ENCODE results near the gene RPP40. TPM values are rescaled to one million over a fixed set of nuclear protein-coding genes. Genes with fewer than 3 reads are reported as not detected.

Gene RPP40
- total RNA-seq, 1 donor from 2014 or later, result 8.5 TPM

DNA sequence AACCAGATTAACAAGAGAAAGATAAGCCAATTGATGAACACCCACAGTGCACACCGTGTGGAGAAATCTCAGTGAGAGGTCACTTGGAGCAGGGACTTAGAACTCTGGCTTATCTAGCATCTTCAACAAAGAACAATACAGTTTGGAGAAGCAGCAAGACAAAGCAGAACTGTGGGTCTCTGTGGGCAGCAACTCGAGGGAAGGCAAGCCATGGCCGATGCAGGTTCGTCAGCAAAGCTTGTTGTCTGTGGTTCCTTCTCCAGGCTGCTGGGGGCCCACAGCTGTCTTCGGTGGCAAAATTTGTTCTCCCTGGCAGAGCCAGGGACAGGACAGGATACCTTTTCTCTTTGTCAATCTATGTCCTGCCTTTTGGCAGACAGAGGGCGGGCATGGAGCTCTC, 22.1 kb downstream of the RPP40 start:
- DNase-seq (ENCODE audit: low read depth), result no peak
- TF ChIP-seq, protein P1, sequence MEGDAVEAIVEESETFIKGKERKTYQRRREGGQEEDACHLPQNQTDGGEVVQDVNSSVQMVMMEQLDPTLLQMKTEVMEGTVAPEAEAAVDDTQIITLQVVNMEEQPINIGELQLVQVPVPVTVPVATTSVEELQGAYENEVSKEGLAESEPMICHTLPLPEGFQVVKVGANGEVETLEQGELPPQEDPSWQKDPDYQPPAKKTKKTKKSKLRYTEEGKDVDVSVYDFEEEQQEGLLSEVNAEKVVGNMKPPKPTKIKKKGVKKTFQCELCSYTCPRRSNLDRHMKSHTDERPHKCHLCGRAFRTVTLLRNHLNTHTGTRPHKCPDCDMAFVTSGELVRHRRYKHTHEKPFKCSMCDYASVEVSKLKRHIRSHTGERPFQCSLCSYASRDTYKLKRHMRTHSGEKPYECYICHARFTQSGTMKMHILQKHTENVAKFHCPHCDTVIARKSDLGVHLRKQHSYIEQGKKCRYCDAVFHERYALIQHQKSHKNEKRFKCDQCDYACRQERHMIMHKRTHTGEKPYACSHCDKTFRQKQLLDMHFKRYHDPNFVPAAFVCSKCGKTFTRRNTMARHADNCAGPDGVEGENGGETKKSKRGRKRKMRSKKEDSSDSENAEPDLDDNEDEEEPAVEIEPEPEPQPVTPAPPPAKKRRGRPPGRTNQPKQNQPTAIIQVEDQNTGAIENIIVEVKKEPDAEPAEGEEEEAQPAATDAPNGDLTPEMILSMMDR (conservative IDR thresholded peaks at IDR 0.05; ENCODE audit: low read depth, low read length), result no peak

DNA sequence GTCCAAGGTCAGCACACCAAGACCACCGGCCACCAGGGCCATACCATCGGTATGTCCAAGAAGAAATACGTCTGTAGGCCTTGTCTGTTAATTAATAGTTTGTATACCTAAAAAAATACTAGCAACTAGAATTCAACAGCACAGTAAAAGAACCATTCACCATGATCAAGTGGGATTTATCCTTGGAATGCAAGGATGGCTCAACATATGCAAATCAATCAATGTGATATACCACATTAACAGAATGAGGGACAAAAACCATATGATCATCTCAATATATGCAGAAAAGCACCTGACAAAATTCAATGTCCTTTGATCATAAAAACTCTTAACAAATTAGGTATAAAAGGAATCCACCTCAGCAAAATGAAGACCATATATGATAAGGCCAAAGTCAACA, 24.4 kb downstream of the RPP40 start:
- TF ChIP-seq, protein P1 (conservative IDR thresholded peaks at IDR 0.05; ENCODE audit: low read depth, low read length), result no peak
- DNase-seq (ENCODE audit: low read depth), result no peak
- no peak overlapping the region for H3K4me3 ChIP-seq (ENCODE audit: low read depth, low read length)

More for the DNA sequence above, 22.1 kb downstream of the RPP40 start:
- H3K4me3 ChIP-seq (ENCODE audit: low read depth, low read length), result no peak overlapping the region

DNA sequence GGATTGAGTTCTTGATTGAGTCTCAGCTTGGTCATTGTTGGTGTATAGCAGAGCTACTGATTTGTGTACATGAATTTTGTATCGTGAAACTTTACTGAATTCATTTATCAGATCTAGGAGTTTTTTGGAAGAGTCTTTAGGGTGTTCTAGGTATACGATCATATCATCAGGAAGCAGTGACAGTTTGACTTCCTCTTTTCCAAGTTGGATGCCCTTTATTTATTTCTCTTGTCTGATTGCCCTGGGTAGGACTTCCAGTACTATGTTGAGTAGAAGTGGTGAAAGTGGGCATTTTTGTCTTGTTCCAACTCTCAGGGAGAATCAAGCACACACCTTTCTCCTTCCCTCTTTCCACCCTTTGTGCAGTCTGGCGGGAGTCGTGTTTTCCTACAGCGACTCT, 26.4 kb downstream of the RPP40 start:
- DNase-seq (ENCODE audit: low read depth), result no peak
- H3K4me3 ChIP-seq (ENCODE audit: low read depth, low read length), result no peak overlapping the region
- TF ChIP-seq, protein P1 (conservative IDR thresholded peaks at IDR 0.05; ENCODE audit: low read depth, low read length), result no peak

DNA sequence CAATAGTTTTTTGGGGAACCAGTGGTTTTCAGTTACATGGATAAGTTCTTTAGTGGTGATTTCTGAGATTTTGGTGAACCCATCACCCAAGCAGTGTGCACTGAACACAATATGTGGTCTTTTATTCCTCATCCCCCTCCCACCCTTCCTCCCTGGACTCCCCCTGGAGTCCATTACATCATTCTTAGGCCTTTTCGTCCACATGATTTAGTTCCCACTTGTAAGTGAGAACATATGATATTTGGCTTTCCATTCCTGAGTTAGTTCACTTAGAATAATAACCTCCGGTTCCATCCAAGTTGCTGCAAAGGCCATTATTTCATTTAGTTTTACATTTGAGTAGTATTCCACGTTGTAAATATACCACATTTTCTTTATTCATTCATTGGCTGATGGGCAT, 28.3 kb downstream of the RPP40 start:
- TF ChIP-seq, protein P1 (conservative IDR thresholded peaks at IDR 0.05; ENCODE audit: low read depth, low read length), result no peak
- DNase-seq (ENCODE audit: low read depth), result no peak
- no peak overlapping the region for H3K4me3 ChIP-seq (ENCODE audit: low read depth, low read length)

DNA sequence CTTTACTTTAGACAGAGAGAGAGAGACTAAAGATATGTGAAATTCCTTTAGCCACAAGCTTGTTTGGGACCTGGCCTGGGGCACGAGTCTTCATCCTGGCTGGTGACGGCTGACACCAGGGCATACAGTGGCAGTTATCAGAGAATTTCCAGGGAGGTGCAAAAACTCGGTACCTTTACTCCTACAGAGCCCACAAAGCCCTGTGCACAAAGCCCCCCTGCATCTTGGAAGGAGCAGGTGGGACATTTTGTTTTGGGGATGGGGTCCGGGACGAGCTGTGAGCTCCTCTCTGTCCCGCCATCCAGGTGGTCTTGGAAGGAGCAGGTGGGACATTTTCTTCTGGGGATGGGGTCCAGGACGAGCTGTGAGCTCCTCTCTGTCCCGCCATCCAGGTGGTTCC, 28.9 kb downstream of the RPP40 start:
- DNase-seq (ENCODE audit: low read depth), result no peak
- H3K4me3 ChIP-seq (ENCODE audit: low read depth, low read length), result no peak overlapping the region
- TF ChIP-seq, protein P1 (conservative IDR thresholded peaks at IDR 0.05; ENCODE audit: low read depth, low read length), result no peak

DNA sequence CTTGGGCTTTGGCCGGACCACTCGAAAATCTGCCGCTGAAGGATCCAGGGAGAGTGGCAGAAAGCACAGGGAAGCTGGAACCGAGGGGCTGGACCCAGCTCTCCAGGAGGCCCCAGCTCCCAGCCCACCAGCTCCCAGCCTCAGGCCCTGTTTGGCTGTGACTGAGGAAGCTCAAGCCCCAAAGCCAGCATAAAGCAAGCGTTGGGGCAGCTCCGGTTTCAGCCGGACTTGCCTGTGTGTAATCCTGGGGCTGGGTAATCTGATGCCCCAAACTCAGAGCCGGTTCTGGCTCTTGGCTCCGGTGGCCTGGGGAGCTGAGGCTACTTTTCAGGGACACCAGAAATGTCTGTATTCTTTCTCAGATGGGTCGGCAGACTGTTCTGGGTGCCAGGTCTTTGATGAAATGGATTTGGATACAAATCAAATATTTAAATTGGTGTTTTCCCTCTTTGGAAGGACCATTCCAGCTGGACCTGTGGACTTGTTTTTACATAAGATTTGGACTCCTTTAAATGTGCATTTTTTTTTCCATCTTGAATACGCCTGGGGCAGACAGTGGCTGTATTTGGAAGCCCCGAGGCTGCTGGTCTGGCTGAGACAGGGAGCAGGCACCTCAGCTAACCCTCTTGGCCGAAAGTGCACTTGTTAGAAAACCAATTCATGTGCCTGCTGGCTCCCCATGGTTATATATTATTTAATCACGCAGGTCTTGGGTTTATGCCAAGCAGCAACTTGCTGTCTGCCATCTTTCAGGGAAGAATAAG, 29.7 kb downstream of the RPP40 start:
- no peak for DNase-seq (ENCODE audit: low read depth)
- H3K4me3 ChIP-seq (ENCODE audit: low read depth, low read length), result no peak overlapping the region
- TF ChIP-seq, protein P1 (conservative IDR thresholded peaks at IDR 0.05; ENCODE audit: low read depth, low read length), result no peak

DNA sequence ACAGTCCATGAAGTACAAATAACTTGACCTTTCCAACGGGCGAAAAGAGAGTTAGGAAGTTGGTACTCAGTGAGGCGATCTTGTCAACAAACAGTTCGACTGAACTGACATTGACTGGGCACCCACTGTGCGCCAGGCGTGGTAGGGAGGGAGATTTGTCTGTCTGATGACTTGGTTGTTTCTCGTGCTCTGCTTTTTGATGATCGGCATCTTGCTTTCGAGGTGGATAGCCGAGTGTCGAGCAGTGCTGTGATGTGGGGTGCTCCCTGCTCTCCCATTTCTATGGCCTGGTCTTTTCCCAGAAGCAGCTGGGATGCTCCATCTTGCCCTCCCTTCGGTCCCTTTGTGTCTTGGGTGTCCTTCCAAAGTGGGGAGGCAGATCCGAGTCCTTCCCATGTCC, 30.4 kb downstream of the RPP40 start:
- TF ChIP-seq, protein P1 (conservative IDR thresholded peaks at IDR 0.05; ENCODE audit: low read depth, low read length), result no peak
- DNase-seq (ENCODE audit: low read depth), result no peak
- no peak overlapping the region for H3K4me3 ChIP-seq (ENCODE audit: low read depth, low read length)

Measured in epithelial cell of proximal tubule (primary cell).